Measurements from ENCODE around the gene AGFG1. TPM values are rescaled to one million over a fixed set of nuclear protein-coding genes. Genes with fewer than 3 reads are reported as not detected.
"Not testable (repeated sequence)": the region's sequence is repeated elsewhere in the genome, so short reads cannot be mapped to it uniquely, and the experiment has no call there.

The AGFG1 gene
- total RNA-seq, 6 donors from 2014 or later = 24.1 to 99.6 (median 71.2) TPM

DNA sequence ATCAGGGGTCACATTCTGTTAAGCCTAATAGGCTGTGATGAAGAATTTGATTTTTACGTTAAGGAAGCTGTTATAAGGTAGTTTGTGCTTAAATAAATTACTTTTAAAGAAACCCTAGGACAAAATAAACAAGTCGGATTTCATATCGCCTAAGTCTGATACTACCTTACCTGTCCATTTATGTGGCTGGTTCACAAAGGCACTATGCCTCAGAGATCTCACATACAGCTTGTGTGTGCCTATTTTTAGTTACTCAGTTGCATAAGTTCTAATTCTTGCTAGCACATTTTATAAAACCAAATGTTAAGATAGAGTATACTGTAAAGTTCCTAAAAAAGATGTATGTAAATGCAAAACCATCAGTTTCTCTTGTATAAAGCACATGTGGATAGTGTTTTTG lies 40.0 kb downstream of the AGFG1 start:
- Histone ChIP-seq H3K27me3 (no peaks in the 10 kb centered on the region), H3K27ac (no peak overlapping the region), H3K4me1 (peaks cover 40 to 68% (median 55%) of the 10 kb centered on the region in 4 donors), H3K36me3 (no peaks in the 10 kb centered on the region), H3K9me3 (no peaks in the 10 kb centered on the region), H3K4me3 (no peak overlapping the region)
- WGBS, 2 donors = 83 to 85% methylated on average over 3 of the region's 3 CpGs
- no peak for DNase-seq
- no peak for ATAC-seq (ENCODE audit: low FRiP score in 2 of 2)
- TF ChIP-seq CTCF (IDR thresholded peaks at IDR 0.05) = no peak
- TF ChIP-seq EP300 (IDR thresholded peaks at IDR 0.05) = no peak
- no peak for TF ChIP-seq POLR2AphosphoS5 (IDR thresholded peaks at IDR 0.05)
- TF ChIP-seq POLR2A (IDR thresholded peaks at IDR 0.05) = no peak

GRCh38 chr2:227513113-227513512 lies 41.2 kb downstream of the AGFG1 start:
- 72 to 94% methylated on average over 1 of the region's 1 CpG for WGBS, 2 donors
- no peak overlapping the region for H3K4me3 ChIP-seq
- H3K27ac ChIP-seq = no peak overlapping the region
- peaks cover 52 to 72% (median 61%) of the 10 kb centered on the region in 4 donors for H3K4me1 ChIP-seq
- ATAC-seq (ENCODE audit: low FRiP score in 2 of 2) (no peak), DNase-seq (no peak)
- H3K36me3 ChIP-seq = no peaks in the 10 kb centered on the region
- TF ChIP-seq EP300 (IDR thresholded peaks at IDR 0.05) = no peak
- no peak for TF ChIP-seq POLR2A (IDR thresholded peaks at IDR 0.05)
- no peak for TF ChIP-seq POLR2AphosphoS5 (IDR thresholded peaks at IDR 0.05)
- TF ChIP-seq CTCF (IDR thresholded peaks at IDR 0.05) = no peak
- H3K27me3 ChIP-seq = no peaks in the 10 kb centered on the region
- H3K9me3 ChIP-seq = no peaks in the 10 kb centered on the region

GRCh38 chr2:227515742-227516141 lies 43.8 kb downstream of the AGFG1 start:
- Histone ChIP-seq H3K4me1 (peaks cover 46 to 67% (median 58%) of the 10 kb centered on the region in 4 donors), H3K27ac (no peak overlapping the region), H3K4me3 (no peak overlapping the region), H3K9me3 (no peaks in the 10 kb centered on the region), H3K36me3 (peaks cover 0 to 6% (median 0%) of the 10 kb centered on the region in 4 donors), H3K27me3 (no peaks in the 10 kb centered on the region)
- WGBS, 2 donors = 74 to 92% methylated on average over 1 of the region's 1 CpG
- TF ChIP-seq CTCF (IDR thresholded peaks at IDR 0.05) (no peak), EP300 (IDR thresholded peaks at IDR 0.05) (no peak), POLR2A (IDR thresholded peaks at IDR 0.05) (no peak), POLR2AphosphoS5 (IDR thresholded peaks at IDR 0.05) (no peak)
- DNase-seq = no peak
- ATAC-seq (ENCODE audit: low FRiP score in 2 of 2) = no peak

DNA sequence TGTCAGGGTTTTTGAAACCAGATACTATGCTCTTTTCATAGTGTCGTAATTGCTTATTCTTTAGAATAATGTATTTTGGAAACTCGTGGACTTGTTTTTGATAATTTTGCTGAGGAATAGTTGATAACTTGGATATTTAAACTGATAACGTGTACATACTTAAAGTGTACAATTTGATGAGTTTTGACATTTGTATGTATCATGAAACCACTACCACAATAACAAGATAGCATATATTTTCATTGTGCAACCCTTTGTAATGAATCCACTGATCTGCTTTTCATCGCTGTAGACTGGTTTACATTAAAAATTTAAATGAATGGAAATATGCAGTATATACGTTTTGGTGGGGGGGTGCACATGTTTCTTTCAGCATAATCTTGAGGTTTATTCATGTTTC lies 45.8 kb downstream of the AGFG1 start:
- WGBS, 2 donors = 82 to 84% methylated on average over 5 of the region's 5 CpGs
- no peaks in the 10 kb centered on the region for H3K9me3 ChIP-seq
- no peak for DNase-seq
- H3K36me3 ChIP-seq = peaks cover 0 to 15% (median 0%) of the 10 kb centered on the region in 4 donors
- H3K4me1 ChIP-seq = peaks cover 28 to 49% (median 44%) of the 10 kb centered on the region in 4 donors
- peak overlapping the region in 1 of 4 donors; percentile 33 for H3K27ac ChIP-seq
- no peak for ATAC-seq (ENCODE audit: low FRiP score in 2 of 2)
- TF ChIP-seq POLR2A (IDR thresholded peaks at IDR 0.05) (no peak), POLR2AphosphoS5 (IDR thresholded peaks at IDR 0.05) (no peak), CTCF (IDR thresholded peaks at IDR 0.05) (no peak), EP300 (IDR thresholded peaks at IDR 0.05) (no peak)
- H3K27me3 ChIP-seq = no peaks in the 10 kb centered on the region
- H3K4me3 ChIP-seq = no peak overlapping the region

DNA sequence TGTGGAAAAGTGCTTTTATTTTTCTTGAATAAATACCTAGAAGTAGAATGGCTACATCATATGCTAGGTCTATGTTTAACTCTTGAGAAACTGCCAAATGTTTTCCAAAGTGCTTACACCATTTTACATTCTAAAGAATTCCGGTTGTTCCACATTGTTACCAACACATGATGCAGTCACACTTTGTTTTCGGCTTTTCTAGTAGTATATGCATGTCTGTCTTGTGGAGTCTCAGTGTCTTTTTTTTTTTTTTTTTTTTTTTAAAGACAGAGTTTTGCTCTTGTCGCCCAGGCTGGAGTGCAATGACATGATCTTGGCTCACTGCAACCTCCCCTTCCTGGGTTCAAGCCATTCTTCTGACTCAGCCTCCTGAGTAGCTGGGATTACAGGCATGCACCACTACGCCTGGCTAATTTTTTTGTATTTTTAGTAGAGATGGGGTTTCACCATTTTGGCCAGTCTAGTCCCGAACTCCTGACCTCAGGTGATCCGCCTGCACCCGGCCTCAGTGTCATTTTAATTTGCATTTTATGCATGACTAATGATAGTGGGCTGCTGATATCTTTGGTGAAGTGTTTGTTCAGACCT lies 46.4 kb downstream of the AGFG1 start:
- not testable (repeated sequence) for H3K4me3 ChIP-seq; DNase-seq; H3K27me3 ChIP-seq; H3K27ac ChIP-seq; H3K9me3 ChIP-seq; ATAC-seq (ENCODE audit: low FRiP score in 2 of 2)
- WGBS, 2 donors = 61 to 63% methylated on average over 7 of the region's 7 CpGs
- H3K4me1 ChIP-seq = peaks cover 28 to 43% (median 41%) of the 10 kb centered on the region in 4 donors
- peaks cover 0 to 16% (median 0%) of the 10 kb centered on the region in 4 donors for H3K36me3 ChIP-seq

DNA sequence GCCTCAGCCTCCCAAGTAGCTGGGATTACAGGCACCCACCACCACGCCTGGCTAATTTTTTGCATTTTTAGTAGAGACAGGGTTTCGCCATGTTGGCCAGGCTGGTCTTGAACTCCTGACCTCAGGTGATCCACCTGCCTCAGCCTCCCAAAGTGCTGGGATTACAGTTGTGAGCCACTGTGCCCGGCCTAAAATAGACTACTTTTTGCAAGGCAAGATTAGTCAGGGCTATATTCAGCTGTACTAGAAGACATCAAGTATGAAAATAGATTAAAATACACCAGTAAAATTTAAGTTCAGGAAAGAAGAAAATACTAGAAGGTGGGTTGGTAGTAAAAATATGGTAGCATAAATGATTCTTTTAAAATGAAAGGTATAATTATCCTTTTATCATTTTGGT lies 49.2 kb downstream of the AGFG1 start:
- not testable (repeated sequence) for DNase-seq; H3K9me3 ChIP-seq; ATAC-seq (ENCODE audit: low FRiP score in 2 of 2); H3K4me3 ChIP-seq; H3K27me3 ChIP-seq; H3K27ac ChIP-seq
- Histone ChIP-seq H3K36me3 (peaks cover 6 to 44% (median 12%) of the 10 kb centered on the region in 4 donors), H3K4me1 (peaks cover 24 to 35% (median 32%) of the 10 kb centered on the region in 4 donors)
- 92 to 98% methylated on average over 3 of the region's 3 CpGs for WGBS, 2 donors

Measured in upper lobe of left lung (tissue), 6 donors.